Esophagus squamous epithelium (tissue), 4 donors: Measurements from ENCODE around the gene SRRM4.
"Not testable (repeated sequence)": the region's sequence is repeated elsewhere in the genome, so short reads cannot be mapped to it uniquely, and the experiment has no call there.

ENCODE experiments used
- CTCF ChIP-seq, 6 experiments: fragments of 450-650 bp in 4 of 6; fragments of 200-600 bp in 2 of 6; sonication (generic) in 2 of 6; IDR thresholded peaks; one replicate each; pipeline ENCODE4 v1.5.1; 2016 to 2019; ENCODE audit warnings: antibody characterized with exemption in 6 of 6, mild to moderate bottlenecking in 4 of 6, moderate library complexity in 4 of 6
- POLR2A ChIP-seq, 4 donors: fragments of 450-650 bp; IDR thresholded peaks; one replicate each; pipeline ENCODE4 v1.6.1; 2017; ENCODE audit warnings: antibody characterized with exemption in 4 of 4, mild to moderate bottlenecking in 4 of 4, moderate library complexity in 3 of 4

- TF ChIP-seq CTCF, POLR2A (IDR thresholded peaks at IDR 0.05): not testable (repeated sequence)
These were observed 123.6 kb downstream of the SRRM4 start for GRCh38 chr12:119104969-119105368.
